WTC11 (cell line): ENCODE measurements around the gene HMCES. TPM values are rescaled to one million over a fixed set of nuclear protein-coding genes. Genes with fewer than 3 reads are reported as not detected.
"Not testable (repeated sequence)": the region's sequence is repeated elsewhere in the genome, so short reads cannot be mapped to it uniquely, and the experiment has no call there.

Experiments used
- ATAC-seq: fragments of 200-7000 bp; cut with Tn5 transposase; 2 replicates; pipeline ENCODE4 v1.10.0; 2021; ENCODE audit warnings: mild to moderate bottlenecking, moderate library complexity
- CTCF ChIA-PET: fragments of 300-600 bp; sonication (Branson Sonifier 250); formaldehyde crosslinking; loops from one replicate; lab custom pipeline; 2021; ENCODE audit warnings: antibody characterized with exemption; lab: Charles Lee
- POLR2A ChIA-PET: fragments of 350-600 bp; sonication (Branson Sonifier 250); formaldehyde crosslinking; loops from one replicate; lab custom pipeline; 2021; ENCODE audit warnings: antibody characterized with exemption; lab: Charles Lee
- DNase-seq: peaks from one replicate; pipeline ENCODE4 v3.0.0; 2021; ENCODE audit warnings: low spot score
- H3K27ac Mint-ChIP-seq: 2 replicates; pipeline ENCODE4 v1.8.0; 2021; ENCODE audit warnings: mixed read lengths
- H3K27me3 Mint-ChIP-seq: 2 replicates; pipeline ENCODE4 v1.8.0; 2021; ENCODE audit warnings: low read depth, mild to moderate bottlenecking, moderate library complexity, mixed read lengths
- H3K36me3 Mint-ChIP-seq: 2 replicates; pipeline ENCODE4 v1.8.0; 2021; ENCODE audit warnings: mixed read lengths
- H3K4me1 Mint-ChIP-seq: 2 replicates; pipeline ENCODE4 v1.8.0; 2022; ENCODE audit warnings: mixed read lengths
- H3K4me3 Mint-ChIP-seq: 2 replicates; pipeline ENCODE4 v1.8.0; 2021; ENCODE audit warnings: mild to moderate bottlenecking, moderate library complexity, mixed read lengths
- H3K9me3 Mint-ChIP-seq: 2 replicates; pipeline ENCODE4 v1.8.0; 2021; ENCODE audit warnings: mixed read lengths
- AR ChIP-seq: fragments of 250-450 bp; sonication (Bioruptor Pico); IDR thresholded peaks from 2 replicates; pipeline ENCODE4 v1.9.0; 2021; ENCODE audit warnings: mild to moderate bottlenecking
- CDX4 ChIP-seq: fragments of 250-450 bp; sonication (Bioruptor Pico); IDR thresholded peaks from 2 replicates; pipeline ENCODE4 v1.9.0; 2021; ENCODE audit warnings: moderate library complexity, mild to moderate bottlenecking, inconsistent platforms, borderline replicate concordance
- CREM ChIP-seq: sonication (generic); formaldehyde crosslinking; IDR thresholded peaks from 2 replicates; pipeline ENCODE4 v1.8.1; 2022; ENCODE audit warnings: mild to moderate bottlenecking, missing genetic modification reagents, moderate library complexity
- CTCF ChIP-seq: fragments of 200-600 bp; IDR thresholded peaks from 2 replicates; pipeline ENCODE4 v1.8.0; 2022; ENCODE audit warnings: antibody characterized with exemption
- E2F5 ChIP-seq: sonication (generic); formaldehyde crosslinking; IDR thresholded peaks from 2 replicates; pipeline ENCODE4 v1.8.1; 2022; ENCODE audit warnings: mild to moderate bottlenecking, moderate library complexity, missing genetic modification reagents
- ETV6 ChIP-seq: sonication (generic); formaldehyde crosslinking; IDR thresholded peaks from 2 replicates; pipeline ENCODE4 v1.8.1; 2022; ENCODE audit warnings: mild to moderate bottlenecking, missing genetic modification reagents
- KAT7 ChIP-seq: sonication (generic); formaldehyde crosslinking; IDR thresholded peaks from 2 replicates; pipeline ENCODE4 v1.8.1; 2023; ENCODE audit warnings: missing genetic modification reagents, mild to moderate bottlenecking, borderline replicate concordance
- MYBL2 ChIP-seq: sonication (generic); formaldehyde crosslinking; IDR thresholded peaks from 2 replicates; pipeline ENCODE4 v1.8.1; 2023; ENCODE audit warnings: mild to moderate bottlenecking, moderate library complexity, missing genetic modification reagents
- NFE2L1 ChIP-seq: sonication (generic); formaldehyde crosslinking; IDR thresholded peaks from 2 replicates; pipeline ENCODE4 v1.8.1; 2023; ENCODE audit warnings: missing genetic modification reagents
- NR3C1 ChIP-seq: sonication (generic); formaldehyde crosslinking; conservative IDR thresholded peaks from 2 replicates; pipeline ENCODE4 v1.8.1; 2023; ENCODE audit warnings: low read depth, mild to moderate bottlenecking, missing genetic modification reagents
- OVOL2 ChIP-seq: fragments of 250-450 bp; sonication (Bioruptor Pico); IDR thresholded peaks from 2 replicates; pipeline ENCODE4 v1.9.0; 2021; ENCODE audit warnings: mild to moderate bottlenecking, borderline replicate concordance
- RELA ChIP-seq: sonication (generic); formaldehyde crosslinking; IDR thresholded peaks from 2 replicates; pipeline ENCODE4 v1.8.1; 2022; ENCODE audit warnings: missing genetic modification reagents, mild to moderate bottlenecking, borderline replicate concordance
- SOX15 ChIP-seq: fragments of 250-450 bp; sonication (Bioruptor Pico); IDR thresholded peaks from 2 replicates; pipeline ENCODE4 v1.9.0; 2021; ENCODE audit warnings: mild to moderate bottlenecking
- SP1 ChIP-seq: sonication (generic); formaldehyde crosslinking; conservative IDR thresholded peaks from 2 replicates; pipeline ENCODE4 v1.8.1; 2022; ENCODE audit warnings: missing genetic modification reagents
- USF1 ChIP-seq: sonication (generic); formaldehyde crosslinking; IDR thresholded peaks from 2 replicates; pipeline ENCODE4 v1.8.0; 2022; ENCODE audit warnings: mild to moderate bottlenecking, missing genetic modification reagents
- ZNF121 ChIP-seq: sonication (generic); formaldehyde crosslinking; IDR thresholded peaks from 2 replicates; pipeline ENCODE4 v1.8.0; 2023; ENCODE audit warnings: missing genetic modification reagents
- ZNF263 ChIP-seq: sonication (generic); formaldehyde crosslinking; IDR thresholded peaks from 2 replicates; pipeline ENCODE4 v1.8.1; 2022; ENCODE audit warnings: low read depth, mild to moderate bottlenecking, moderate library complexity, missing genetic modification reagents
- ZNF281 ChIP-seq: sonication (generic); formaldehyde crosslinking; IDR thresholded peaks from 2 replicates; pipeline ENCODE4 v1.8.0; 2023; ENCODE audit warnings: mild to moderate bottlenecking, missing genetic modification reagents
- ZNF317 ChIP-seq: sonication (generic); formaldehyde crosslinking; IDR thresholded peaks from 2 replicates; pipeline ENCODE4 v1.8.1; 2023; ENCODE audit warnings: low read depth, mild to moderate bottlenecking, moderate library complexity, missing genetic modification reagents, borderline replicate concordance
- ZNF671 ChIP-seq: fragments of 250-450 bp; sonication (Bioruptor Pico); IDR thresholded peaks from 2 replicates; pipeline ENCODE4 v1.8.0; 2021; ENCODE audit warnings: mild to moderate bottlenecking
- total RNA-seq: library from RNA; stranded (reverse); gene quantifications from 3 replicates; pipeline ENCODE4 v1.2.3, GENCODE V29; 2021

Gene HMCES
- total RNA-seq, 1 experiment from 2014 or later = 47.7 TPM

GRCh38 chr3:129245141-129245540 lies 33.5 kb upstream of the HMCES start:
- DNase-seq (no peak), ATAC-seq (no peak)
- H3K27me3 Mint-ChIP-seq = no peaks in the 10 kb centered on the region
- no peaks in the 10 kb centered on the region for H3K36me3 Mint-ChIP-seq
- no peak overlapping the region for H3K4me3 Mint-ChIP-seq
- ChIA-PET CTCF (interaction anchor here (0.6 to 4.2 kb wide), 31 partner anchors 9 to 332 kb away, joined by 3 to 57 read pairs (median 6); partner anchors contain the start of genes CFAP92, CNBP and RAB43), POLR2A (interaction anchor here (0.6 to 1.7 kb wide), 4 partner anchors 10 to 83 kb away, joined by 4 to 11 read pairs (median 6); no protein-coding TSS in a partner anchor)
- no peak overlapping the region for H3K27ac Mint-ChIP-seq
- peaks cover 12% of the 10 kb centered on the region for H3K4me1 Mint-ChIP-seq
- H3K9me3 Mint-ChIP-seq = no peaks in the 10 kb centered on the region
- TF ChIP-seq NFE2L1 (CRISPR knock-in tag) (no peak), ZNF263 (CRISPR knock-in tag) (no peak), ETV6 (no peak), MYBL2 (CRISPR knock-in tag) (no peak), SOX15 (CRISPR knock-in tag) (no peak)

GRCh38 chr3:129245641-129246306 lies 32.9 kb upstream of the HMCES start:
- POLR2A ChIA-PET = interaction anchor here (0.6 to 1.7 kb wide), 5 partner anchors 11 to 253 kb away, joined by 4 to 11 read pairs (median 6); no protein-coding TSS in a partner anchor
- CTCF ChIA-PET = interaction anchor here (0.6 to 4.2 kb wide), 38 partner anchors 9 to 359 kb away, joined by 3 to 57 read pairs (median 4); partner anchors contain the start of genes CFAP92, CNBP and RAB43
- H3K27ac Mint-ChIP-seq = peak overlapping the region; percentile 65; the same call in 1 of the 2 replicates
- peak; percentile 88 for DNase-seq
- H3K27me3 Mint-ChIP-seq, H3K4me3 Mint-ChIP-seq, H3K36me3 Mint-ChIP-seq, H3K9me3 Mint-ChIP-seq: not testable (repeated sequence)
- H3K4me1 Mint-ChIP-seq = peaks cover 15% of the 10 kb centered on the region
- TF ChIP-seq CTCF = peak; percentile 76
- peak; percentile 81 for ATAC-seq

GRCh38 chr3:129246636-129247035 lies 32.0 kb upstream of the HMCES start:
- H3K9me3 Mint-ChIP-seq = no peaks in the 10 kb centered on the region
- DNase-seq = no peak
- peaks cover 15% of the 10 kb centered on the region for H3K4me1 Mint-ChIP-seq
- no peaks in the 10 kb centered on the region for H3K27me3 Mint-ChIP-seq
- ATAC-seq = no peak
- H3K4me3 Mint-ChIP-seq = no peak overlapping the region
- no peak overlapping the region for H3K27ac Mint-ChIP-seq
- peaks cover 3% of the 10 kb centered on the region for H3K36me3 Mint-ChIP-seq
- ChIA-PET POLR2A (no interaction called here), CTCF (interaction anchor here (0.9 to 4.2 kb wide), 14 partner anchors 18 to 310 kb away, joined by 3 to 57 read pairs (median 7); partner anchors contain the start of gene RAB43)
- TF ChIP-seq NR3C1 (CRISPR knock-in tag) (no peak), ZNF281 (no peak), SP1 (CRISPR knock-in tag) (no peak), CDX4 (CRISPR knock-in tag) (no peak), RELA (CRISPR knock-in tag) (no peak), CREM (CRISPR knock-in tag) (no peak), KAT7 (no peak), SOX15 (CRISPR knock-in tag) (no peak), ZNF317 (no peak), E2F5 (CRISPR knock-in tag) (no peak), ZNF671 (CRISPR knock-in tag) (no peak), ZNF121 (CRISPR knock-in tag) (no peak), AR (CRISPR knock-in tag) (no peak), ZNF263 (CRISPR knock-in tag) (no peak), USF1 (CRISPR knock-in tag) (no peak), OVOL2 (CRISPR knock-in tag) (no peak)
